Karpas-422 (cell line): ENCODE data around the gene C6orf136. TPM values are rescaled to one million over a fixed set of nuclear protein-coding genes. Genes with fewer than 3 reads are reported as not detected.
A peak's percentile ranks its signal among the peaks of the same experiment; 100 is the strongest.

Experiments used
- DNase-seq: peaks from one replicate; pipeline ENCODE4 v3.0.0-alpha.2; 2015
- H2AFZ ChIP-seq: fragments of 200-600 bp; sonication (generic); 2 replicates; pipeline ENCODE4 v1.6.1; 2014; ENCODE audit warnings: antibody characterized with exemption, low read length, mixed read lengths
- H3K27ac ChIP-seq: fragments of 200-600 bp; sonication (generic); 2 replicates; pipeline ENCODE4 v1.5.1; 2014; ENCODE audit warnings: mild to moderate bottlenecking, low read length, moderate library complexity
- H3K27me3 ChIP-seq: fragments of 200-600 bp; sonication (generic); 2 replicates; pipeline ENCODE4 v1.6.1; 2014; ENCODE audit warnings: low read length, mixed read lengths
- H3K36me3 ChIP-seq: fragments of 200-600 bp; sonication (generic); 2 replicates; pipeline ENCODE4 v1.6.1; 2014; ENCODE audit warnings: low read length, mixed read lengths; ENCODE audit not compliant: insufficient read depth
- H3K4me1 ChIP-seq: fragments of 200-600 bp; sonication (generic); 2 replicates; pipeline ENCODE4 v1.6.1; 2014; ENCODE audit warnings: mild to moderate bottlenecking, low read length, mixed read lengths
- H3K4me2 ChIP-seq: fragments of 200-600 bp; sonication (generic); 2 replicates; pipeline ENCODE4 v1.6.1; 2014; ENCODE audit warnings: low read length, low read depth, mild to moderate bottlenecking; ENCODE audit not compliant: poor library complexity, severe bottlenecking
- H3K4me3 ChIP-seq: fragments of 200-600 bp; sonication (generic); 2 replicates; pipeline ENCODE4 v1.5.1; 2014; ENCODE audit warnings: mild to moderate bottlenecking, antibody characterized with exemption, low read length, mixed read lengths
- H3K79me2 ChIP-seq: fragments of 200-600 bp; sonication (generic); 2 replicates; pipeline ENCODE4 v1.6.1; 2014; ENCODE audit warnings: mild to moderate bottlenecking, low read length, mixed read lengths
- H3K9ac ChIP-seq: fragments of 200-600 bp; sonication (generic); 2 replicates; pipeline ENCODE4 v1.6.0; 2014; ENCODE audit warnings: low read length
- H3K9me2 ChIP-seq: fragments of 200-600 bp; sonication (generic), shearing (Covaris generic); replicated peaks from 2 replicates; pipeline ENCODE4 v1.6.0; 2014; ENCODE audit warnings: mild to moderate bottlenecking, low read length, moderate library complexity; ENCODE audit not compliant: insufficient read depth
- H3K9me3 ChIP-seq: fragments of 300-700, 200-600 bp; sonication (generic); 2 replicates; pipeline ENCODE4 v1.6.1; 2014; ENCODE audit warnings: low read length, mixed read lengths
- H4K20me1 ChIP-seq: fragments of 200-600 bp; sonication (generic); 2 replicates; pipeline ENCODE4 v1.6.1; 2014; ENCODE audit warnings: mild to moderate bottlenecking, antibody characterized with exemption, low read length, low read depth; ENCODE audit not compliant: insufficient read depth
- total RNA-seq: library from RNA; depleted of rRNA; stranded (reverse); fragments of >200 nt; shearing (Covaris generic); gene quantifications from 2 replicates; pipeline ENCODE4 v1.2.3, GENCODE V29; 2014; ENCODE audit warnings: low replicate concordance

The C6orf136 gene
- total RNA-seq, 1 experiment from 2014 or later: 5.6 TPM

DNA sequence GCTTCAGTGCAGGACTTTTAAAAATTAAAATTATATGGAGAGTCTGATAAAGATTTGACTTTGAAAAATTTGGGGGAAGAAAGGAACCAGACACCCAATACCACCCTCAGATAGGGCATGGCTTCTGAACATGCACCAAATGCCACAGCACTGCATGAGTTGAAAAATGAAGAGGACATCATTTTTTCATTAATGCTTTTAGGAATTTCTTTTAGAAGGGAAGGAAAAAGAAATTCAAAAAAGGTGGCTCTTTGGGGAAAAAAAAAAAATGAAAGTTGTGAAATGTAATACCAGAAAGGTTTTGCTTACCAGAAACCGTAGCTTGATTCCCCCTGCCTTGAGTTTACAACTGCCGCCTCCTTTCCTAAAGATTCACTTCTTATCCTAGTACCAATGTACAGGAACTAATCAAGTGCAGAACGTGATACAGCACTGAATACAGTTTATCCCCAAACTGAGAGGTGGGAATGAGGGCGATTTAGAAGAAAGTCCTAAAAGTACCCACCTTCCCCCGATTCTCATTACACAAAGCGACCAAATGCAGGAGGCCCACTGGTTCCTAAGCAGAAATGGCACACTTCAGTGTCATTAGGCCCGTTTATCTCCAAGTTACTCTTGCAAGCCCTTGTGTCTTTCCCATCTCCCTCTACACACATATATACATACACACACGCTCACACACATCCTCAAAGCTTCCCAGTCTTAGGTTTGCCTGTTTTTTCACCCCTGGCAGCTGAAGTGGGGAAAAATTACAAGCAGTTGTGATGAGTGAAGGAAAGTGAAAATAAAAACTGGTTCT, 32.7 kb upstream of the C6orf136 start:
- H3K4me3 ChIP-seq: peak overlapping the region; percentile 54
- H3K27ac ChIP-seq: peak overlapping the region; percentile 94
- DNase-seq: peak; percentile 55
- no peaks in the 10 kb centered on the region for H3K9me3 ChIP-seq
- H3K4me1 ChIP-seq: peaks cover 57% of the 10 kb centered on the region
- peaks cover 37% of the 10 kb centered on the region for H3K36me3 ChIP-seq
- H4K20me1 ChIP-seq: peaks cover 4% of the 10 kb centered on the region; the same call in 1 of the 2 replicates
- no peak overlapping the region for H2AFZ ChIP-seq
- peak overlapping the region; percentile 100 for H3K4me2 ChIP-seq
- H3K27me3 ChIP-seq: no peaks in the 10 kb centered on the region
- peak overlapping the region; percentile 61 for H3K9ac ChIP-seq
- peaks cover 51% of the 10 kb centered on the region for H3K79me2 ChIP-seq
- H3K9me2 ChIP-seq: no peaks in the 10 kb centered on the region

DNA sequence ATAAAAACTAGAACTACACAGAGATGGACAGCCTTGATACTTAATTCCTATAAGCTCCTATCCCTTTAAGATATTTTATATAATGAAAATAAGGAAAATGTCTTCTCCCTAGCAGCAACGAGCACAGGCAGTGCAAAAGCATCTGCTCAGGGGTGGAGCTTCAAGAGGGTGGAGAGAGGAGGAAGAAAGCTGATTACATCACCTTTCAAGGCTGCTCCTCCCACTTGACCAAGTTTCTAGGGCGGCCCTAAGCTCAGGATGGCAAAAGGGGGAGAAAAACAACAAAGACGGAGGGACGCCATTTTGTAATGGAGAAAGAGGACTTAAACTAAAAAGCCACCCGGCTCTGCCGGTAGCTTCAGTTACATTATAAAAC, 32.1 kb upstream of the C6orf136 start:
- Histone ChIP-seq H3K79me2 (peaks cover 57% of the 10 kb centered on the region), H3K4me1 (peaks cover 60% of the 10 kb centered on the region), H3K9ac (peak overlapping the region; percentile 99), H3K9me2 (no peaks in the 10 kb centered on the region), H4K20me1 (peaks cover 4% of the 10 kb centered on the region; the same call in 1 of the 2 replicates), H3K4me2 (peak overlapping the region; percentile 100), H3K27me3 (no peaks in the 10 kb centered on the region), H3K4me3 (peak overlapping the region; percentile 96), H3K9me3 (no peaks in the 10 kb centered on the region), H2AFZ (no peak overlapping the region), H3K36me3 (peaks cover 37% of the 10 kb centered on the region), H3K27ac (peak overlapping the region; percentile 94)
- peak; percentile 97 for DNase-seq

DNA sequence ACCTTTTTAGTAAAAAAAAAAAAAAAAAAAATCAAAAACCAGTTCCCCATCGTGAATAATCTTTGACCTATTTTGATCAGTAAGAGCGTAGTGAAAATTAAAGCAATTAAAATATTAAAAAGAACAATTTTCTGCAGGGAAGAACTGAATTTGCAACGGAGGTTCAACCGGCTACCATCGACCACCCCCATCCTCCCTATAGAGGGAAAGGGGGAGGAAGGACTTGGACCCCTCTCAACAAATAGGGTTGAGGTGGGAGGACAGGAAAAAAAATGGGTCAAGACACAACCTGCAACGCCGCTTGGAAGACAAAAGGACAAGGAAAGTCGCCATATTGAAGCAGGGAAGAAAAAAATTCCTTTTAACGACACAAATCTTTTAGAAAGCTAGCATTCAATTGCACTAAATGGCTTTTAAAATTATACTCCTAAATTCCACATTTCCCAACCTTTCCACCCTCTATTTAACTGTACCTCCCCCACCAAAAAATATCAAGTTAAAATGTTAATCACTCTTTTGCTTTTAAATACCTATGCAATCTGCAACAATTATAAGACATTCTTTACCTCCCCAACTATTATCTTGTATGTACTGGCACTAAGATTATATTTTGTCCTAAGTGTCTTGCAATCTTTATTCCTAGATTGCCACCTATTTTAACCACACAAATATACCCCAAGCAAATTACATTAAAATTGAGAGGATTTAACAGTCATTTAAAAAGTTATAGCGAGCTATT, 31.5 kb upstream of the C6orf136 start:
- Histone ChIP-seq H3K9ac (peak overlapping the region; percentile 99), H3K36me3 (peaks cover 33% of the 10 kb centered on the region), H3K79me2 (peaks cover 57% of the 10 kb centered on the region), H3K27me3 (no peaks in the 10 kb centered on the region), H3K9me2 (no peaks in the 10 kb centered on the region), H3K4me3 (peak overlapping the region; percentile 96), H2AFZ (no peak overlapping the region), H3K4me1 (peaks cover 60% of the 10 kb centered on the region), H3K9me3 (no peaks in the 10 kb centered on the region), H4K20me1 (peaks cover 4% of the 10 kb centered on the region; the same call in 1 of the 2 replicates), H3K27ac (peak overlapping the region; percentile 94), H3K4me2 (peak overlapping the region; percentile 100)
- DNase-seq: peak; percentile 87

DNA sequence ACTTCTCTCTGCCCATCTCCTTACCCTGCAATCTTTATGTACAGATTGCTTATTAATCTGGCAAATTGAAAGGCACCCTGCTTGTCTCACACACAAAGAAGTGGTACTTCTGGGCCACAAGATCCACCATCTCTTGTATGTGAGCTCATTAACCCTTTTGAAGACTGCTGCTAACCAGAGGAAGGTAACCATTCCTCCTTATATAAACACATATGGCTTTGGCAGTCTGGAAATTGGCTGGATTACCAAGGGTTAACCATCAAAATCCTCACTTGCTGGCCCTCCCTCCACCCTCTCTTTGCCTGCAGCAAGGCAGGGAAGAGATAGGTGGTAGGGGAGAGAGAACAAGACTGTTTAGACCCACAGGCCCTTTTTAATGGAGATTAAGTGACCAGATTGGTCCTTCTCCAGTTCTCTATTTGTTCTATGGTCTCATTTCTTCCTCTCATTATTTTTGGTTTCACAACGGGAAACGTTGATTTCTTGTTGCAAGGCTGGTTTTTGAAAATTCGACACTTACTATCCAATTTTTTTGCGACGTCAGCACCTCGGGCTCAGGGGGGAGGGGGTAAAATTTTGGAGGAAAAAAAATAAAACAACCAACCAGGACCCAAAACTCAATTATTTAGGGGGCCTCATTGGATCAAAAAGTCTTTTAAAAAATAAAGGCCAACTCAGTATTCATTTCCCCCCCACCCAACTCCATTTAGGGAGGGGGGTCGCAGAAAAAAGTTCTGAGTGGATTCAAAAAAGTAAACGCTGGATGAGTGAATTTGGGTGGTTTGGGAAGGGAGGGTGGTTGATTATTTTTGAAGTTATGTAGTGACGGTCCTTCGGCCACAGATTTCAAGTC, 30.7 kb upstream of the C6orf136 start:
- H3K36me3 ChIP-seq: peaks cover 31% of the 10 kb centered on the region
- peak overlapping the region; percentile 100 for H3K4me2 ChIP-seq
- H3K9me3 ChIP-seq: no peaks in the 10 kb centered on the region
- no peaks in the 10 kb centered on the region for H3K27me3 ChIP-seq
- H4K20me1 ChIP-seq: peaks cover 4% of the 10 kb centered on the region; the same call in 1 of the 2 replicates
- peak overlapping the region; percentile 96 for H3K4me3 ChIP-seq
- H3K9ac ChIP-seq: peak overlapping the region; percentile 99
- H3K27ac ChIP-seq: peak overlapping the region; percentile 94
- peaks cover 60% of the 10 kb centered on the region for H3K4me1 ChIP-seq
- no peak overlapping the region for H2AFZ ChIP-seq
- DNase-seq: peak; percentile 78
- H3K79me2 ChIP-seq: peaks cover 57% of the 10 kb centered on the region
- no peaks in the 10 kb centered on the region for H3K9me2 ChIP-seq

DNA sequence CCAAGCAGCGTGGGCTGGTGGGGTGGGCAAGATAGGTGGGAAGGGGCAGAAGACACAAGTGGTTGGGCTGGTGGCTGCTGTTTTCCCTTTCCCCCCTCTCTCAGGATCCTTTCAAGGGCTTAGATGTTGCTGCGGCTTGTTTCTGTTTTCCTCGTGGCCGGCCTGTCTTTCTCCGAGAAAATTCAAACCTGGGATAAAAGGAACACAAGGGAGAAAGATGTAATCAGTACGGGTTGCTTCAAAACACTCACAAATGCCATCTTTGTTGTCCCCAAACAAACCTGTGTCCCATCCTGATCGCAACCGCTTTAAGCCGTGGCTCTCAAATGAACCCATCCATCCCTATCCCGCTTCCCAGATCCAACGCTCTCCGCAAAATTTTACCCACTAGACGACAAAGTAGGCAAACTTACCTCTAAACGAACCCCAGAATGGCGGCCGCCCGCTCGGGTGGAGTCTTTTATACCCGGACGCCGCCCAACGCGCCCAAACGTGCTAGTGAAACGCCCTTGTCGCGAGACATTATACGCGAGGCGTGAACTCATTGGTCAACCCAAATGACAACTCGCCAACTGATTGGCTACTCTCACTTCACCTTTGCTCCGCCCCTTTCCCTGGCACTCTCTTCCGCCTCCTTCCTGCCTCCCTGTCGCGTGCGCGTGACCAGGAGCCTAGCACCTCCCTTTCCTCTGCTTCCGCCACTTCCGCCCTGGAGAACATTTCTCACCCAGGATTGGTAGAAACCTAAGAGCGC, 29.9 kb upstream of the C6orf136 start, which contains the start of gene PPP1R10:
PPP1R10 (minus strand) TSS at position 433 of the 754 bp plus-strand sequence. CDS start 7,299 bp downstream, outside the sequence.
- no peaks in the 10 kb centered on the region for H3K9me3 ChIP-seq
- peaks cover 31% of the 10 kb centered on the region for H3K36me3 ChIP-seq
- H3K4me2 ChIP-seq: peak within 1 kb of the TSS; percentile 100
- peaks cover 4% of the 10 kb centered on the region; the same call in 1 of the 2 replicates for H4K20me1 ChIP-seq
- H3K9me2 ChIP-seq: no peaks in the 10 kb centered on the region
- peaks cover 52% of the 10 kb centered on the region for H3K79me2 ChIP-seq
- peak; percentile 100 for DNase-seq
- peaks cover 59% of the 10 kb centered on the region for H3K4me1 ChIP-seq
- peak within 1 kb of the TSS; percentile 94 for H3K27ac ChIP-seq
- H3K9ac ChIP-seq: peak within 1 kb of the TSS; percentile 99
- H3K27me3 ChIP-seq: no peaks in the 10 kb centered on the region
- peak within 1 kb of the TSS; percentile 63; the same call in 1 of the 2 replicates for H2AFZ ChIP-seq
- H3K4me3 ChIP-seq: peak within 1 kb of the TSS; percentile 96

- Histone ChIP-seq H3K36me3 (peaks cover 31% of the 10 kb centered on the region), H3K4me3 (peak within 1 kb of the TSS; percentile 96), H2AFZ (peak within 1 kb of the TSS; percentile 63; the same call in 1 of the 2 replicates), H3K4me2 (peak within 1 kb of the TSS; percentile 100), H3K79me2 (peaks cover 51% of the 10 kb centered on the region), H3K9me3 (no peaks in the 10 kb centered on the region), H3K9me2 (no peaks in the 10 kb centered on the region), H4K20me1 (peaks cover 4% of the 10 kb centered on the region; the same call in 1 of the 2 replicates), H3K27me3 (no peaks in the 10 kb centered on the region), H3K27ac (peak within 1 kb of the TSS; percentile 94), H3K9ac (peak within 1 kb of the TSS; percentile 99), H3K4me1 (peaks cover 51% of the 10 kb centered on the region)
- DNase-seq: peak; percentile 98
These were observed 29.2 kb upstream of the C6orf136 start, which contains the start of gene MRPS18B for GRCh38 chr6:30617565-30618269. MRPS18B (plus strand) TSS chr6:30617840; CDS start chr6:30617866, 26 bp downstream.
